HS-27A (cell line): ENCODE measurements around the gene ZDHHC14.
"Not testable (repeated sequence)": the region's sequence is repeated elsewhere in the genome, so short reads cannot be mapped to it uniquely, and the experiment has no call there.

ENCODE experiments used
- DNase-seq: peaks from one replicate; pipeline ENCODE4 v3.0.0-alpha.2; 2012; ENCODE audit warnings: low read depth, missing footprints

Gene ZDHHC14

GRCh38 chr6:157574851-157575424 lies 193.9 kb downstream of the ZDHHC14 start:
- DNase-seq, result no peak

DNA sequence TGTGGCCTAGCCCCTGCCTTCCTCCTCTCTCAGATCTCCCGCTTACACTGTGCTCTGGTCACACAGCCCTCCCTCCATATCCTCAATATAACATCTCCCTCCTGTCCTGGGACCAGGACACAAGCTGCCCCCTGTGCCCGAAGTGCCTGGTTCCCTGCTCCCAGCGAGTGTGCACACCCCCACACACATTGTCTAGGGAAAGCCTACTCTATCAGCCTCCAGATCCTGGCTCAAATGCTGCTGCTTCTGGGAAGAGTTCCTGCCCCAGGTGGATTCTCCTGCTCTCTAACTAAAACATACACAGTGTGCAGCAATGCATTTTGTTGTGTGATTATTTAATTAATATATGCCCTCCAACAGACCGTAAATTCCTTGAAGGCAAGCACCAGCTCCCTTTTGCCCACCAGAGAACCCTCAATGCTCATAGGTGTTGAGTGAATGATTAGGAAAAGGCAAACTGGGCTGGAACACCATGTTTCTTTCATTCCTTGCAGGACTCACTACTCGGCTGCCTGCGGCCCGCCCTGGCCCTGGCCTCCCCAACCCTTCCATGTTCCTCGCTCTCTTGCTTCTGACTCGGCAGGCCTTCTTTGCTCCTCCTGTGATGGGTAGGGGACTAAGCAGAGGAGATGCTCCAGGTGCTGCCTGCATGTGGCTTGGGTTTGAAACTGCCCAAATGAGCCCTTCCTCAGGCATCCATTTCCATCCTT lies 194.6 kb downstream of the ZDHHC14 start:
- no peak for DNase-seq

GRCh38 chr6:157576991-157577390 lies 196.0 kb downstream of the ZDHHC14 start:
- DNase-seq, result not testable (repeated sequence)

- not testable (repeated sequence) for DNase-seq
Measured at GRCh38 chr6:157578527-157578926, 197.5 kb downstream of the ZDHHC14 start.

DNA sequence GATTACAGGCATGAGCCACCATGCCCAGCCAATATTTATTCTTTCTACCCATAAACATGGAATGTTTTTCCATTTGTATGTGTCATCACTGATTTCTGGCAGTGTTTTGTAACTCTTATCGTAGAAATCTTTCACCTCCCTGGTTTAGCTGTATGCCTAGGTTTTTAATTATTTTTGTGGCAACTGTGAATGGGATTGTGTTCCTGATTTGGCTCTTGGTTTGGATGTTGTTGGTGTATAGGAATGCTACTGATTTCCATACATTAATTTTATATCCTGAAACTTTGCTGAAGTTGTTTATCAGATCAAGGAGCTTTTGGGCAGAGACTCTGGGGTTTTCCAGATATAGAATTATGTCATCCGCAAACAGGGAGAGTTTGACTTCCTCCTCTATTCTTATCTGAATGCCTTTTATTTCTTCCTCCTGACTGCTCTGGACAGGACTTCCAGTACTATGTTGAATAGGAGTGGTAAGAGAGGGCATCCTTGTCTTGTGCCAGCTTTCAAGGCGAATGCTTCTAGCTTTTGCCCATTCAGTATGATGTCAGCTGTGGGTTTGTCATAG lies 198.6 kb downstream of the ZDHHC14 start:
- DNase-seq, result no peak

DNA sequence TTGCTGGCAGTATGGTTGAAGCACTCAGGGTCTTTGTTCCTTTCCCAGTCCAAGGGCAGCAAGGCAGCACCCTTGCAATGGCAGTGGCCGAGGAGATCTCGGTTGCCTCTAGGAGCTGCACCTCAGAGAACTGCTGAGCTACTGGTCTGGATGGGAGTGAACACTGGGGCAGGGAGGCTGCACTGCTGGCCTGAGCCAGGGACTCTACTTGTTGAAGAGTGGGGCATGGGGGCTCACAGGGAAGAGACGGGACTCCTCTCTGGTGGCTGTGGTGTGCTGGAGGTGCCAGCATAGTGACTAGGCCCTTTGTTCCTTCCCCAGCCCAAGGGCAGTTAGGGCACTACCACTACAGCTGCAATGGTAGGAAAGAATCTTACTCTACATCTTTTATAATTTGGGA lies 203.0 kb downstream of the ZDHHC14 start:
- DNase-seq, result no peak

DNA sequence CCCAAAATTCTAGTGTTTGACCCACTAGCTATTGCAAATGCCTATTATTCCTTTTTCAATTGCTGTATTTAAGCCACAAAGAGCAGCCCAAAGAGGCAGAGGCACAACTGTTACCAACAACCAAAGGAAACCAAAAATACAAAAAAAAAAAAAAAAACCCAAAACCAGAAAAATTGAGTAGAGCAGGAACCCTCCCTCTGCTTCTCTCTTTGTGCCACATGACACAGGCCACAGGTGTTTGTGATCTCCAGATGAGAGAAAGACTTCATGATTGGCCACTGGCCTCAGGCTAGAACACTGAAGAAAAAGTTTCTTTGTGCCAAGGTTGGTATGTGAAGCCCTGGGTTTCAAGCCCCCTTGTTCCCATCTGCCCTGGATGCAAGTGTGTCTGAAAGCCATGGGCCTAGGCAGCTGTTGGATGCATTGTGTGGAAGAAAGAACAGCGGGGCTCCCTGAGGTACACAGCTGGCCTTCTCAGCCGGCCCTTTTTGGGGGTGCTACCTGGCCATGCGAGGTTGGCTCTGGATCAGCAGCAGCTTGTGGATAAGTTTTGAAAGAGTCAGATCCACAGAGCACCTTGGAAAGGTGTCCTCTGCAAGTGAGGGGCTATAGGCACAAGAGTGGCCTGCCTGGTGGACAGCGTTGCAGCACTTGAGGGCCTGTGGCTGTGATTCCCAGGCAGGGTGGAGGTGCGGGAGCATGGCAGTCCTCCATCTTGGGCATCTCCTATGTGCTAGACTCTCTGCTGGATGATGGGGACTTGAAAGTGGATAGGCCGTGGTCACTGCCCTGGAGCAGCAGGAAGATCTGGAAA lies 204.5 kb downstream of the ZDHHC14 start:
- no peak for DNase-seq

DNA sequence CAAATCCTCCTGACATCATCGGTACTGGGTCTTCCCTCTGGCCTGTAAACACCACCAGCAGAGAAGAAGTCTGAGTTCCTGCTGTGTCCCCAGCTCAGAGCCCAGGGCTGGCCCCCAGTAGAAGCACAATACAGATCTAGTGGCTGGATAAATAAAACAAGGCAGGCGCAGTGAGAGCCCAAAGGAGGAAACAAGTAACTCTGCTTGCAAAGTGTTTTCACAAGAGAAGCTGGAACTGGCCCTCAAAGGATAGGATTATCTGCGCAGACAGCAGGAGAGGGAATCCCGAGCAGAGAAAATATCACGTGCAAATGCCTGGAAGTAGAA lies 205.1 kb downstream of the ZDHHC14 start:
- no peak for DNase-seq

GRCh38 chr6:157586476-157587126 lies 205.6 kb downstream of the ZDHHC14 start:
- no peak for DNase-seq

DNA sequence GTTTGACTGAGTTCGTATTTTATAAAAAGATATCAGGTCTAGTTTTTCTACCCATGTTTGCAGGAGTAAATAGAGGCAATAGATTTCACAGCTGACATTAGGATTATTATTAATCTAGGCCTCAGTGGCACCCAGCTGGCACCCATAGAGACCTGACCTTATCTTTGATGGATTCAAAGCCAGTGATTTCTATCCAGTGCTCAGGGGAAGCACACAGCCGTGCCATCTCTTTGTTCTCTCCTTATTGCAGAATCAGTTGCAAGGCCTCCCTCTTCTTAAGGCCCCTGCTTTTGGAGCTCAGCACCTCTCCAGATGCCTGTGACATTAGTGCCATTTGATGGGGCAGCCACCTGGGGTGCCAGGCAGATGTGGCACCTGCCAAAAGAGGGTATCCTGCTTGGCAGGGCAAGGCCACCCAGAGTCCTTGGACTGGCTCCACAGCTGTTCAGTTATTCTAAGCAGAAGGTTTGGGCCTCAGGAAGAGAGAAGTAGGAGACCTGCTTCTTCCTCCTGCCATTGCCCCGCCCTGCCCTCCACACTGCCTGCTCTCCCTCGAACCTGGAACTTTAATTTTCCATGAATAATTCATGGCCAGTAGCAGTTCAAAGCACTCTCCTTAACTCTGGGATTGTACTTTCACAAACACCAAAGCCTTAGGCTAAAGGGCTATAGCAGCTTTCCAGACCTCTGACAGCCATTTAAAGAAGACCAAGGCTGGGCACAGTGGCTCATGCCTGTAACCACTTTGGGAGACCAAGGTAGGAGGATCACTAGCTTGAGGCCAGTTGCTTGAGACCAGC lies 206.3 kb downstream of the ZDHHC14 start:
- DNase-seq, result no peak

- DNase-seq, result not testable (repeated sequence)
Measured at GRCh38 chr6:157590654-157591053, 209.7 kb downstream of the ZDHHC14 start.

DNA sequence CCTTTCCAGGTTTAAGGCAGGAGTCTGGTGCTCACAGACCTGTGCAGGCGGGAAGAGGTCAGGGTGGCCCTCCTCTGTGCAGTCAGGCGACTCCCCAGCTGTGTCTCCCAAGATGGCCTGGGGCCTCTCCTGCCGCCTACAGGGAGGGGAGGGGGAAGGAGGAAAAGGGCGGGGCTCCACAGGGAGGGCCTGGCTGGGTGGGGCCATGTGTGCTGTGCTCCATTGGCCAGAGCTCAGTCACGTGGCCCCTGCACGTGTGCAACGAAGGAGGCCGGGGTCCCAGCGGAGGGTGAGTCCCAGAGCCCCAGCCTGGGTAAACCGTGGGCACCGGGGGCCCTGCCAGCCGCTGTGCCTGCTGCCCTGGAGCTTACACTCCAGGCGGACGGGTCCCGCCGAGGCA lies 211.6 kb downstream of the ZDHHC14 start:
- DNase-seq, result no peak

GRCh38 chr6:157592980-157593379 lies 212.0 kb downstream of the ZDHHC14 start:
- DNase-seq, result no peak

GRCh38 chr6:157593596-157593995 lies 212.6 kb downstream of the ZDHHC14 start:
- no peak for DNase-seq

GRCh38 chr6:157594292-157594691 lies 213.3 kb downstream of the ZDHHC14 start:
- no peak for DNase-seq

- DNase-seq, result no peak
Measured at GRCh38 chr6:157595768-157596167, 214.8 kb downstream of the ZDHHC14 start.

GRCh38 chr6:157596461-157596860 lies 215.5 kb downstream of the ZDHHC14 start:
- no peak for DNase-seq

- no peak for DNase-seq
Measured at GRCh38 chr6:157596886-157597285, 215.9 kb downstream of the ZDHHC14 start.

DNA sequence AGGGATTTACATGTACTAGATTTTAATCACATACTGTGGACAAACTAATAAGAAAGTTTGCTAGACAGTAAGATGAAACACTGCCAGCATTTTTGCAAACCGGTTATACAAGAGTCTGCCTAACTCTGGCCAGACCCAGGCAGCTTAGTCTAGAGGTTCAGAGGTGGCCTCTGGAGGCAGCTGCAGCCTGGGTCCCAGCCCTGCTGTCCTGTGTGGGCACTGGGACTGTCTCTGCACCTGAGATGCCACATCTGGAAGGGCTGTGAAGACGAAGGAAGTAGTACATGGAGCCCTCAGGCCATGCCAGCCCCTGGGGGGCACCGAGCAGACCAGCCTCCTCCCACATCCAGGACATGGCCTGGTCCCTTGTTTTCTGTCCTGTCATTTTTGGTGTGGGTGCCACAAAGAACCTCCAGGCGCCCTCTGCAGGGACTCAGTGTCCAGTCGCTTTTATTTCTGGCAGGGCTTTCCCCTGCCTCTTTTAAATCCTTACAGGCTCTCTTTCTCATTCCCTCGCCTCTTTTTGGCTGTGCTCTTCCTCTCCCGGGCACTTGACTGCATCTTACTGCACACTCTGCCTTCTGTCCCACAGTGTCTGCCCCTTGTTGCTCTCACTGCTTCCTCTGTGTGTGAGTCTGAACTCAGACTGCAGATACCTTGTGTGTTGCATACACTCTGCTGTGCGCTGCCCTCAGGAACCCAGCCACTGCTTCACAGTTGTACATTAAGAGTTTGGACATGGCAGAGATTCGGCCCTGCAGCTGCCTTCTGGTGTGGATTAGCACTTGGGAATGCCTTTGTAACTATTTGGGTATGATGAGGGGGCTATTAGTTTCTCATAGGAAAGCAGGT lies 216.7 kb downstream of the ZDHHC14 start:
- DNase-seq, result no peak

DNA sequence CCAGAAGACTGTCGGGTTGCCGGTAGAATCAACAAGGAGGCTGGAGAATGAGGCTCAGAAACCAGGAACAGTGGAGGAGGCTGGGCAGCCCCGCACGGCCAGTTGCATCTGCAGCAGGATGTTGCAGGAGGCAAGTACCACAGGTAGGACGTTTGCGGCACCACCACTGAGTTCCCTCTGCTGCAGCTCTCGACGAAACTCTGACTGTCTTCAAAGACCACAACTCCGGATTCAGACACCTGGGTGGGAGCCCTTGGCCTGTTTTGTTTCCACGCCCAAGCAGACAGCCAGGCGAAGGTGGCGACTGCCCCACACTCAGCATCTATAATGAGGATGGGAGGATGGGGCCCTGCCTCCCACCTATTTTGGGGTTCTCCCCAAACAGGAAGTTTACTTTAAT lies 218.2 kb downstream of the ZDHHC14 start:
- no peak for DNase-seq

GRCh38 chr6:157600807-157601206 lies 219.8 kb downstream of the ZDHHC14 start:
- DNase-seq, result no peak
